ENCODE data around the gene HTR3D.

HTR3D gene

GRCh38 chr3:184073621-184074020 is 42.1 kb downstream of the HTR3D start:
- TF ChIP-seq ZNF70 (CRISPR knock-in tag; IDR thresholded peaks at IDR 0.05) (no peak), ZNF565 (CRISPR knock-in tag; conservative IDR thresholded peaks at IDR 0.05; ENCODE audit: low read depth) (no peak), GLIS3 (CRISPR knock-in tag; IDR thresholded peaks at IDR 0.05) (no peak), ZNF8 (CRISPR knock-in tag; IDR thresholded peaks at IDR 0.05) (no peak), ZC3H10 (CRISPR knock-in tag; IDR thresholded peaks at IDR 0.05) (no peak), TOX (CRISPR knock-in tag; IDR thresholded peaks at IDR 0.05; ENCODE audit: borderline replicate concordance) (no peak), ESRRG (CRISPR knock-in tag; IDR thresholded peaks at IDR 0.05) (no peak), ZFP30 (CRISPR knock-in tag; IDR thresholded peaks at IDR 0.05) (no peak), RARB (CRISPR knock-in tag; IDR thresholded peaks at IDR 0.05) (no peak), CSDC2 (CRISPR knock-in tag; IDR thresholded peaks at IDR 0.05) (no peak), ZFP3 (CRISPR knock-in tag; IDR thresholded peaks at IDR 0.05) (no peak), OSR1 (CRISPR knock-in tag; IDR thresholded peaks at IDR 0.05) (no peak), CREB5 (CRISPR knock-in tag; IDR thresholded peaks at IDR 0.05; ENCODE audit: low read depth) (no peak), PPARA (CRISPR knock-in tag; IDR thresholded peaks at IDR 0.05; ENCODE audit: borderline replicate concordance) (no peak), BACH2 (CRISPR knock-in tag; IDR thresholded peaks at IDR 0.05; ENCODE audit: borderline replicate concordance) (no peak)
- TF ChIP-seq, protein P1, sequence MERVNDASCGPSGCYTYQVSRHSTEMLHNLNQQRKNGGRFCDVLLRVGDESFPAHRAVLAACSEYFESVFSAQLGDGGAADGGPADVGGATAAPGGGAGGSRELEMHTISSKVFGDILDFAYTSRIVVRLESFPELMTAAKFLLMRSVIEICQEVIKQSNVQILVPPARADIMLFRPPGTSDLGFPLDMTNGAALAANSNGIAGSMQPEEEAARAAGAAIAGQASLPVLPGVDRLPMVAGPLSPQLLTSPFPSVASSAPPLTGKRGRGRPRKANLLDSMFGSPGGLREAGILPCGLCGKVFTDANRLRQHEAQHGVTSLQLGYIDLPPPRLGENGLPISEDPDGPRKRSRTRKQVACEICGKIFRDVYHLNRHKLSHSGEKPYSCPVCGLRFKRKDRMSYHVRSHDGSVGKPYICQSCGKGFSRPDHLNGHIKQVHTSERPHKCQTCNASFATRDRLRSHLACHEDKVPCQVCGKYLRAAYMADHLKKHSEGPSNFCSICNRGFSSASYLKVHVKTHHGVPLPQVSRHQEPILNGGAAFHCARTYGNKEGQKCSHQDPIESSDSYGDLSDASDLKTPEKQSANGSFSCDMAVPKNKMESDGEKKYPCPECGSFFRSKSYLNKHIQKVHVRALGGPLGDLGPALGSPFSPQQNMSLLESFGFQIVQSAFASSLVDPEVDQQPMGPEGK (CRISPR knock-in tag; IDR thresholded peaks at IDR 0.05; ENCODE audit: borderline replicate concordance) = no peak
- TF ChIP-seq, protein P2, sequence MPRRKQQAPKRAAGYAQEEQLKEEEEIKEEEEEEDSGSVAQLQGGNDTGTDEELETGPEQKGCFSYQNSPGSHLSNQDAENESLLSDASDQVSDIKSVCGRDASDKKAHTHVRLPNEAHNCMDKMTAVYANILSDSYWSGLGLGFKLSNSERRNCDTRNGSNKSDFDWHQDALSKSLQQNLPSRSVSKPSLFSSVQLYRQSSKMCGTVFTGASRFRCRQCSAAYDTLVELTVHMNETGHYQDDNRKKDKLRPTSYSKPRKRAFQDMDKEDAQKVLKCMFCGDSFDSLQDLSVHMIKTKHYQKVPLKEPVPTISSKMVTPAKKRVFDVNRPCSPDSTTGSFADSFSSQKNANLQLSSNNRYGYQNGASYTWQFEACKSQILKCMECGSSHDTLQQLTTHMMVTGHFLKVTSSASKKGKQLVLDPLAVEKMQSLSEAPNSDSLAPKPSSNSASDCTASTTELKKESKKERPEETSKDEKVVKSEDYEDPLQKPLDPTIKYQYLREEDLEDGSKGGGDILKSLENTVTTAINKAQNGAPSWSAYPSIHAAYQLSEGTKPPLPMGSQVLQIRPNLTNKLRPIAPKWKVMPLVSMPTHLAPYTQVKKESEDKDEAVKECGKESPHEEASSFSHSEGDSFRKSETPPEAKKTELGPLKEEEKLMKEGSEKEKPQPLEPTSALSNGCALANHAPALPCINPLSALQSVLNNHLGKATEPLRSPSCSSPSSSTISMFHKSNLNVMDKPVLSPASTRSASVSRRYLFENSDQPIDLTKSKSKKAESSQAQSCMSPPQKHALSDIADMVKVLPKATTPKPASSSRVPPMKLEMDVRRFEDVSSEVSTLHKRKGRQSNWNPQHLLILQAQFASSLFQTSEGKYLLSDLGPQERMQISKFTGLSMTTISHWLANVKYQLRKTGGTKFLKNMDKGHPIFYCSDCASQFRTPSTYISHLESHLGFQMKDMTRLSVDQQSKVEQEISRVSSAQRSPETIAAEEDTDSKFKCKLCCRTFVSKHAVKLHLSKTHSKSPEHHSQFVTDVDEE (CRISPR knock-in tag; IDR thresholded peaks at IDR 0.05) = no peak
- no peak for ATAC-seq

- no peak for TF ChIP-seq ZNF8 (CRISPR knock-in tag; IDR thresholded peaks at IDR 0.05)
- TF ChIP-seq, protein P3, sequence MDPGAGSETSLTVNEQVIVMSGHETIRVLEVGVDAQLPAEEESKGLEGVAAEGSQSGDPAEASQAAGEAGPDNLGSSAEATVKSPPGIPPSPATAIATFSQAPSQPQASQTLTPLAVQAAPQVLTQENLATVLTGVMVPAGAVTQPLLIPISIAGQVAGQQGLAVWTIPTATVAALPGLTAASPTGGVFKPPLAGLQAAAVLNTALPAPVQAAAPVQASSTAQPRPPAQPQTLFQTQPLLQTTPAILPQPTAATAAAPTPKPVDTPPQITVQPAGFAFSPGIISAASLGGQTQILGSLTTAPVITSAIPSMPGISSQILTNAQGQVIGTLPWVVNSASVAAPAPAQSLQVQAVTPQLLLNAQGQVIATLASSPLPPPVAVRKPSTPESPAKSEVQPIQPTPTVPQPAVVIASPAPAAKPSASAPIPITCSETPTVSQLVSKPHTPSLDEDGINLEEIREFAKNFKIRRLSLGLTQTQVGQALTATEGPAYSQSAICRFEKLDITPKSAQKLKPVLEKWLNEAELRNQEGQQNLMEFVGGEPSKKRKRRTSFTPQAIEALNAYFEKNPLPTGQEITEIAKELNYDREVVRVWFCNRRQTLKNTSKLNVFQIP (CRISPR knock-in tag; IDR thresholded peaks at IDR 0.05; ENCODE audit: borderline replicate concordance, low read depth) = no peak
- TF ChIP-seq, protein P2 (CRISPR knock-in tag; IDR thresholded peaks at IDR 0.05) = no peak
- TF ChIP-seq TCF4 (CRISPR knock-in tag; IDR thresholded peaks at IDR 0.05; ENCODE audit: borderline replicate concordance) = no peak
- TF ChIP-seq CSRNP3 (CRISPR knock-in tag; IDR thresholded peaks at IDR 0.05) = no peak
- TF ChIP-seq ZC3H10 (CRISPR knock-in tag; IDR thresholded peaks at IDR 0.05) = no peak
- no peak for TF ChIP-seq ISL1 (CRISPR knock-in tag; IDR thresholded peaks at IDR 0.05)
- no peak for ATAC-seq
These were observed 44.4 kb downstream of the HTR3D start for GRCh38 chr3:184075901-184076300.

Measured in SK-N-SH treated with all-trans-retinoic acid at 6 μM for 48 hours (cell line).